ENCODE data around the gene CHD1. TPM values are rescaled to one million over a fixed set of nuclear protein-coding genes. Genes with fewer than 3 reads are reported as not detected.
A peak's percentile ranks its signal among the peaks of the same experiment; 100 is the strongest.

The CHD1 gene
- 10 to 100 TPM; 23.0 to 95.5 (median 42.0) TPM for total RNA-seq

- WGBS, 2 donors, result 1 to 2% methylated on average over 25 to 58 of the region's 101 CpGs
- peak; percentile 94 to 99 for ATAC-seq (ENCODE audit: low FRiP score in 2 of 2)
- H3K4me1 ChIP-seq, result peaks cover 24 to 42% (median 28%) of the 10 kb centered on the region in 4 donors
Measured at GRCh38 chr5:98928873-98929709, at the start of gene CHD1. Gene CHD1, minus strand, starts transcription at chr5:98929007. Its CDS starts 2,621 bp downstream, at chr5:98926386.

GRCh38 chr5:98978528-98978927 lies 49.7 kb upstream of the CHD1 start:
- no peaks in the 10 kb centered on the region for H3K36me3 ChIP-seq
- 94 to 95% methylated on average over 1 of the region's 1 CpG for WGBS, 2 donors
- no peak for DNase-seq
- H3K4me3 ChIP-seq, result no peak overlapping the region
- no peaks in the 10 kb centered on the region for H3K27me3 ChIP-seq
- no peak overlapping the region for H3K27ac ChIP-seq
- H3K9me3 ChIP-seq, result no peaks in the 10 kb centered on the region
- no peak for TF ChIP-seq CTCF (IDR thresholded peaks at IDR 0.05)
- no peak for TF ChIP-seq POLR2A (IDR thresholded peaks at IDR 0.05)
- no peak for TF ChIP-seq EP300 (IDR thresholded peaks at IDR 0.05)
- TF ChIP-seq POLR2AphosphoS5 (IDR thresholded peaks at IDR 0.05), result no peak
- H3K4me1 ChIP-seq, result no peaks in the 10 kb centered on the region
- ATAC-seq (ENCODE audit: low FRiP score in 2 of 2), result no peak

More at GRCh38 chr5:98928873-98929709, at the start of gene CHD1:
- H3K36me3 ChIP-seq, result peaks cover 0 to 17% (median 5%) of the 10 kb centered on the region in 4 donors
- no peaks in the 10 kb centered on the region for H3K9me3 ChIP-seq
- H3K4me3 ChIP-seq, result peak within 1 kb of the TSS; percentile 61 to 87 (median 80)
- H3K27me3 ChIP-seq, result no peaks in the 10 kb centered on the region
- peak; percentile 96 to 99 for DNase-seq
- H3K27ac ChIP-seq, result peak within 1 kb of the TSS; percentile 98 to 100 (median 100)
- TF ChIP-seq EP300 (IDR thresholded peaks at IDR 0.05) (peak in 2 of 4 donors; percentile 61 to 93), POLR2AphosphoS5 (IDR thresholded peaks at IDR 0.05) (peak; percentile 90 to 97), CTCF (IDR thresholded peaks at IDR 0.05) (peak in 1 of 6 experiments; percentile 15), POLR2A (IDR thresholded peaks at IDR 0.05) (peak; percentile 85 to 99 (median 98))

GRCh38 chr5:98977723-98978122 lies 48.9 kb upstream of the CHD1 start:
- H3K9me3 ChIP-seq, result no peaks in the 10 kb centered on the region
- DNase-seq (peak in 1 of 2 donors; percentile 69), ATAC-seq (ENCODE audit: low FRiP score in 2 of 2) (no peak)
- H3K27me3 ChIP-seq, result no peaks in the 10 kb centered on the region
- 54 to 62% methylated on average over 1 of the region's 1 CpG for WGBS, 2 donors
- no peak overlapping the region for H3K4me3 ChIP-seq
- no peaks in the 10 kb centered on the region for H3K36me3 ChIP-seq
- no peaks in the 10 kb centered on the region for H3K4me1 ChIP-seq
- no peak for TF ChIP-seq POLR2A (IDR thresholded peaks at IDR 0.05)
- TF ChIP-seq EP300 (IDR thresholded peaks at IDR 0.05), result no peak
- no peak for TF ChIP-seq POLR2AphosphoS5 (IDR thresholded peaks at IDR 0.05)
- no peak for TF ChIP-seq CTCF (IDR thresholded peaks at IDR 0.05)
- no peak overlapping the region for H3K27ac ChIP-seq

GRCh38 chr5:98975682-98976407 lies 47.0 kb upstream of the CHD1 start:
- Histone ChIP-seq H3K4me1 (no peaks in the 10 kb centered on the region), H3K27ac (no peak overlapping the region), H3K36me3 (no peaks in the 10 kb centered on the region), H3K4me3 (no peak overlapping the region), H3K9me3 (no peaks in the 10 kb centered on the region), H3K27me3 (no peaks in the 10 kb centered on the region)
- no peak for TF ChIP-seq CTCF (IDR thresholded peaks at IDR 0.05)
- no peak for TF ChIP-seq EP300 (IDR thresholded peaks at IDR 0.05)
- no peak for TF ChIP-seq POLR2AphosphoS5 (IDR thresholded peaks at IDR 0.05)
- no peak for TF ChIP-seq POLR2A (IDR thresholded peaks at IDR 0.05)
- ATAC-seq (ENCODE audit: low FRiP score in 2 of 2), result no peak
- 64 to 77% methylated on average over 4 of the region's 4 CpGs for WGBS, 2 donors
- no peak for DNase-seq

Data from upper lobe of left lung (tissue), 6 donors.